ENCODE measurements around the gene NOL6. TPM values are rescaled to one million over a fixed set of nuclear protein-coding genes. Genes with fewer than 3 reads are reported as not detected.

NOL6 gene
- total and polyA plus RNA-seq, 2 experiments from 2014 or later: 17.2 to 18.6 TPM

- H3K27ac ChIP-seq: no peak overlapping the region
- DNase-seq (ENCODE audit: low read depth in 1 of 2, low spot score in 1 of 2): no peak
- H3K36me3 ChIP-seq: no peaks in the 10 kb centered on the region
- no peaks in the 10 kb centered on the region for H3K27me3 ChIP-seq
- TF ChIP-seq, protein P1, sequence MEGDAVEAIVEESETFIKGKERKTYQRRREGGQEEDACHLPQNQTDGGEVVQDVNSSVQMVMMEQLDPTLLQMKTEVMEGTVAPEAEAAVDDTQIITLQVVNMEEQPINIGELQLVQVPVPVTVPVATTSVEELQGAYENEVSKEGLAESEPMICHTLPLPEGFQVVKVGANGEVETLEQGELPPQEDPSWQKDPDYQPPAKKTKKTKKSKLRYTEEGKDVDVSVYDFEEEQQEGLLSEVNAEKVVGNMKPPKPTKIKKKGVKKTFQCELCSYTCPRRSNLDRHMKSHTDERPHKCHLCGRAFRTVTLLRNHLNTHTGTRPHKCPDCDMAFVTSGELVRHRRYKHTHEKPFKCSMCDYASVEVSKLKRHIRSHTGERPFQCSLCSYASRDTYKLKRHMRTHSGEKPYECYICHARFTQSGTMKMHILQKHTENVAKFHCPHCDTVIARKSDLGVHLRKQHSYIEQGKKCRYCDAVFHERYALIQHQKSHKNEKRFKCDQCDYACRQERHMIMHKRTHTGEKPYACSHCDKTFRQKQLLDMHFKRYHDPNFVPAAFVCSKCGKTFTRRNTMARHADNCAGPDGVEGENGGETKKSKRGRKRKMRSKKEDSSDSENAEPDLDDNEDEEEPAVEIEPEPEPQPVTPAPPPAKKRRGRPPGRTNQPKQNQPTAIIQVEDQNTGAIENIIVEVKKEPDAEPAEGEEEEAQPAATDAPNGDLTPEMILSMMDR (IDR thresholded peaks at IDR 0.05; ENCODE audit: low read depth, low read length): no peak
- H3K9me3 ChIP-seq (ENCODE audit: low read depth): no peaks in the 10 kb centered on the region
- no peaks in the 10 kb centered on the region for H3K4me1 ChIP-seq (ENCODE audit: low read depth)
- H3K4me3 ChIP-seq: no peak overlapping the region
Observed at GRCh38 chr9:33414268-33414667, 59.5 kb downstream of the NOL6 start.

Other genes starting within 250 kb of the NOL6 start
- gene SPINK4, start 233.8 kb downstream of the NOL6 start, total RNA-seq: 7.8 TPM in 1 of 2 replicates, not detected in the other
- gene SPINK4, start 233.8 kb downstream of the NOL6 start, polyA plus RNA-seq: 5.7 and 6.9 TPM in 2 replicates
- 248 and 301 TPM in 2 replicates for gene BAG1, start 209.2 kb downstream of the NOL6 start, total RNA-seq
- 166 and 270 TPM in 2 replicates for gene BAG1, start 209.2 kb downstream of the NOL6 start, polyA plus RNA-seq
- 75.2 and 75.5 TPM in 2 replicates for gene CHMP5, start 208.9 kb downstream of the NOL6 start, total RNA-seq
- 99.5 and 122 TPM in 2 replicates for gene CHMP5, start 208.9 kb downstream of the NOL6 start, polyA plus RNA-seq
- 15.7 and 19.3 TPM in 2 replicates for gene NFX1, start 183.4 kb downstream of the NOL6 start, total RNA-seq
- gene NFX1, start 183.4 kb downstream of the NOL6 start, polyA plus RNA-seq: 29.4 and 29.9 TPM in 2 replicates
- 3.8 and 5.5 TPM in 2 replicates for gene AQP7, start 71.4 kb downstream of the NOL6 start, total RNA-seq
- 4.2 and 4.5 TPM in 2 replicates for gene AQP7, start 71.4 kb downstream of the NOL6 start, polyA plus RNA-seq
- gene AQP3, start 26.3 kb downstream of the NOL6 start, total RNA-seq: 6.8 and 6.9 TPM in 2 replicates
- 7.2 and 9.0 TPM in 2 replicates for gene AQP3, start 26.3 kb downstream of the NOL6 start, polyA plus RNA-seq
- gene ANKRD18B, start 50.3 kb upstream of the NOL6 start, total RNA-seq: 0.80 TPM in 1 of 2 replicates, not detected in the other
- gene ANKRD18B, start 50.3 kb upstream of the NOL6 start, polyA plus RNA-seq: 1.8 and 2.4 TPM in 2 replicates